ENCODE data around the gene RDH8. TPM values are rescaled to one million over a fixed set of nuclear protein-coding genes. Genes with fewer than 3 reads are reported as not detected.

Gene RDH8
- not detected for total RNA-seq
- polyA plus RNA-seq, result not detected

GRCh38 chr19:10013316-10013715 lies at the start of gene RDH8:
RDH8 (plus strand) TSS chr19:10013483; CDS start chr19:10013498, 15 bp downstream.
- DNase-seq (ENCODE audit: low spot score), result no peak
- TF ChIP-seq FOXA2 (IDR thresholded peaks at IDR 0.05), result no peak
- no peak for TF ChIP-seq SP1 (IDR thresholded peaks at IDR 0.05)
- TF ChIP-seq TAF1 (conservative IDR thresholded peaks at IDR 0.05), result no peak
- no peak for TF ChIP-seq GABPA (IDR thresholded peaks at IDR 0.05 in 1 of 2, conservative IDR thresholded peaks at IDR 0.05 in 1 of 2)
- no peak for TF ChIP-seq ZBTB33 (IDR thresholded peaks at IDR 0.05)
- 67% methylated on average over 10 of the region's 10 CpGs for WGBS
- Histone ChIP-seq H3K27ac (ENCODE audit: low read depth in 1 of 2, low read length in 2 of 2) (no peak within 1 kb of the TSS), H3K36me3 (ENCODE audit: control insufficient read depth in 4 of 4, insufficient read depth in 3 of 4, low read depth in 1 of 4, low read length in 3 of 4) (no peaks in the 10 kb centered on the region), H3K27me3 (ENCODE audit: control insufficient read depth in 4 of 4, insufficient read depth in 4 of 4, low read length in 3 of 4) (peaks cover 0 to 4% (median 0%) of the 10 kb centered on the region in 4 donors), H3K9me3 (ENCODE audit: control insufficient read depth in 4 of 4, low read length in 3 of 4) (no peaks in the 10 kb centered on the region), H3K4me3 (ENCODE audit: low read depth in 1 of 3, low read length in 3 of 3) (no peak within 1 kb of the TSS), H3K4me1 (ENCODE audit: control insufficient read depth in 4 of 4, insufficient read depth in 4 of 4, low read length in 3 of 4) (peaks cover 9 to 15% (median 11%) of the 10 kb centered on the region in 4 donors), H3K9ac (ENCODE audit: low read depth in 1 of 2, low read length in 2 of 2) (no peak within 1 kb of the TSS)

GRCh38 chr19:9966024-9966423 lies 47.3 kb upstream of the RDH8 start:
- Histone ChIP-seq H3K36me3 (ENCODE audit: control insufficient read depth in 4 of 4, insufficient read depth in 3 of 4, low read depth in 1 of 4, low read length in 3 of 4) (no peaks in the 10 kb centered on the region), H3K27me3 (ENCODE audit: control insufficient read depth in 4 of 4, insufficient read depth in 4 of 4, low read length in 3 of 4) (no peaks in the 10 kb centered on the region), H3K4me3 (ENCODE audit: low read depth in 1 of 3, low read length in 3 of 3) (no peak overlapping the region), H3K9me3 (ENCODE audit: control insufficient read depth in 4 of 4, low read length in 3 of 4) (no peaks in the 10 kb centered on the region), H3K4me1 (ENCODE audit: control insufficient read depth in 4 of 4, insufficient read depth in 4 of 4, low read length in 3 of 4) (peaks cover 0 to 3% (median 0%) of the 10 kb centered on the region in 4 donors), H3K9ac (ENCODE audit: low read depth in 1 of 2, low read length in 2 of 2) (no peak overlapping the region), H3K27ac (ENCODE audit: low read depth in 1 of 2, low read length in 2 of 2) (no peak overlapping the region)
- WGBS, result 49% methylated on average over 14 of the region's 14 CpGs
- no peak for DNase-seq (ENCODE audit: low spot score)
- TF ChIP-seq REST (IDR thresholded peaks at IDR 0.05) (no peak), TAF1 (conservative IDR thresholded peaks at IDR 0.05) (no peak), SP1 (IDR thresholded peaks at IDR 0.05) (no peak), ATF3 (IDR thresholded peaks at IDR 0.05) (no peak), YY1 (IDR thresholded peaks at IDR 0.05) (no peak), FOXA1 (IDR thresholded peaks at IDR 0.05) (no peak), CTCF (IDR thresholded peaks at IDR 0.05; ENCODE audit: low read depth, low read length, missing input control) (no peak), JUND (IDR thresholded peaks at IDR 0.05) (no peak), RXRA (IDR thresholded peaks at IDR 0.05) (no peak), EGR1 (IDR thresholded peaks at IDR 0.05; ENCODE audit: low read depth in 2 of 2) (no peak)
